HG03039 (cell line): Measurements from ENCODE around the gene TCHP.
"Not testable (repeated sequence)": the region's sequence is repeated elsewhere in the genome, so short reads cannot be mapped to it uniquely, and the experiment has no call there.

ENCODE experiments used
- ATAC-seq: cut with Tn5 transposase; IDR thresholded peaks from one replicate; pipeline ENCODE4 v1.9.1; 2021; ENCODE audit warnings: mild to moderate bottlenecking, moderate library complexity; ENCODE audit not compliant: unreplicated experiment

Gene TCHP

GRCh38 chr12:109905301-109905700, 5.2 kb downstream of the TCHP start:
- no peak for ATAC-seq

DNA sequence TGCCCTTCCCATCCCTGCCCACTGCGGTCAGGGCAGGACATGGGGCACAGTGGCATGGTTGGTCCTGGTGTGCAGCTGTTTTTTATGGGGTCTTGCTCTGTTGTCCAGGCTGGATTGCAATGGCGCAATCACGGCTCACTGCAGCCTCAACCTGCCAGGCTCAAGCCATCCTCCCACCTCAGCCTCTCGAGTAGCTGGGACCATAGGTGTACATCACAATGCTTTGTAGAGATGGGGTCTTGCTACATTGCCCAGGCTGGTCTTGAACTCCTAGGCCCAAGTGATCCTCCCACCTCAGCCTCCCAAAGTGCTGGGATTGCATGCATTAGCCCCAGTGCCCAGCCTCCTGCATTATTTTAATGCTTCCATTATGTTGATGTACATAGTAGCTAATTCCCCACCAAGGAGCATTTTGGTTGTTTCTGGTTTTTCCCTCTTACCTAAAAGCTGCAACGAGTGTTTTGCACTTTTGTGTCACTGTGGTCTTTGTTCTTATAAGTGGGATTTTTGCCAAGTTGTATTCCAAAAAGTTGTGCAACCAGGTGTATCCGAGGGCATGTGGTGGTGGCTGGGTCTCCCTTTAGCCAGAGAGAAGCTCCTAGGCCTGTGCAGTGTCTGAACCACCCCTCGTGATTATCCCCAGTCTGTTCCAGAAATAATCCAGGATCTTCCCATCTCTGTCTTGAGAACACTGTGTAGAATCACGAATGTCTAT, 10.3 kb downstream of the TCHP start:
- ATAC-seq: no peak

GRCh38 chr12:109910969-109911348, 10.9 kb downstream of the TCHP start:
- ATAC-seq: no peak

GRCh38 chr12:109912855-109913321, 12.8 kb downstream of the TCHP start:
- no peak for ATAC-seq

DNA sequence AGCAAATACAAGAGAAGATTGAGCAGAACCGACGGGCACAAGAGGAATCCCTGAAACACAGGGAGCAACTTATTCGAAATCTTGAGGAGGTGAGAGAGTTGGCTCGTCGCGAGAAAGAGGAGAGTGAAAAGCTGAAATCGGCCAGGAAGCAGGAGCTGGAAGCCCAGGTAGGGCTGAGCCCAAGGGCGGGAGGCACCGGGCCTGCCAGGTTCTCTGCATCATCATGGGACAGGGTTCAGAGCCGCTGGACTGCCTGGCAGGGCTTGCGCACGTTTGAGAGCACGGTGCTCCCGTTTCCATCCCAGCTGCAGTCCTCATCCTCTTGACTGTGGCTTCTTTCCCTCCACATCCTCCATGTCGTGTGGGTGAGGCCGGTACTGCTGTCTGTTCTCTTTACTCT, 14.4 kb downstream of the TCHP start:
- ATAC-seq: no peak

- no peak for ATAC-seq
Observed at GRCh38 chr12:109915171-109916040, 15.3 kb downstream of the TCHP start.

DNA sequence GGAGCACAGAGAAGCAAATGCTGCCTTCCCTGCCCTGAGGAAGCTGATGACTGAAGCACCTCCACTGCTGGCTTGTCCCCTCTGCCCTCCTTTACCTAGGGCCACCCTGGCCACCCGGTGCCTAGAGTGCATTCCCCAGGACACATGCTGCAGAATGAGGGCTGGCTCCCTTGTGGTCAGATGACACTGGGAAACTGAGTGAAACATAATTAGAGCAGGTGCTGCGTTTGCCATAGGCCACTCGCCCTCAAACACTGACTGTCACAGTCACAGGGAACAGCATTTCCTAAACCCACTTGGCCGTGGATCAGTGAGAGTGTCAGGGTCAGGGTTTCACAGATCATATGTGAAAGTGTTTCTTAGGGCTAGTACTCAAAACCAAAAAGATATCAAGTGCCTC, 16.0 kb downstream of the TCHP start:
- no peak for ATAC-seq

DNA sequence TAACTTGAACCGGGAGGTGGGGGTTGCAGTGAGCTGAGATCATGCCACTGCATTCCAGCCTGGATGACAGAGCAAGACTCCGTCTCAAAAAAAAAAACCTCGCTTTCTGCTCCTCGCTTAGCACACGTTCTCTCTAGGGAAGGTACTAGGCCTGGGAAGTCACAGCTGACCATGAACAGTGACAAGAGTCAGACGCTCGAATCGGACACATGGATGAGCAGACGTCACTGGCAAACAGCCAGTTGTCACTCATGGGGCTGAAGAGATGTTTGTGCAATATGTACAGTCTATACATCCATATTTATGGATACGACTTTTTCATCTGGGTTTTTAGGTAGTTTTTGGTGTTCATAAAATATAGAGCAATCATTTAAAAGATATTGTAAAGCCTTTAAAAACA, 19.4 kb downstream of the TCHP start:
- no peak for ATAC-seq

GRCh38 chr12:109920261-109920780, 20.2 kb downstream of the TCHP start:
- no peak for ATAC-seq

DNA sequence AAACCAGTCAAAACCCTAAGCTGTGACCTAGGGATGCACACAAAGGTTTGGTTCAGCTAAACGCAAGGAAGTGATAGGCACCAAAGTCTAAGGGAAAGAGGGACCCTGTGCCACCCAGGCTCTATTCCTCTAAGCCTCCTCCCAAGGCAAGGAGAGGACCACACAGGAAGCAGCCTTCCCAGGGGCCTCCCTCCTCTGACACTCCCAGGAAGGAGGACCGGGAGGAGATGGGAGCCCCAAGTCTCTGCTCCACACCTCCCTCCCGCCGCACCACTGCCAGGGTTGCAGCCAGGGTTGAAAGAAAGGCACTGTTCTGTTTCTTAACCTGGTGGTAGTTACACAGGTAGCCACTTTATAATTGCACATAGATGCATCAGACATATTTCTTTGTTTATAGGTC, 21.9 kb downstream of the TCHP start:
- ATAC-seq: no peak

DNA sequence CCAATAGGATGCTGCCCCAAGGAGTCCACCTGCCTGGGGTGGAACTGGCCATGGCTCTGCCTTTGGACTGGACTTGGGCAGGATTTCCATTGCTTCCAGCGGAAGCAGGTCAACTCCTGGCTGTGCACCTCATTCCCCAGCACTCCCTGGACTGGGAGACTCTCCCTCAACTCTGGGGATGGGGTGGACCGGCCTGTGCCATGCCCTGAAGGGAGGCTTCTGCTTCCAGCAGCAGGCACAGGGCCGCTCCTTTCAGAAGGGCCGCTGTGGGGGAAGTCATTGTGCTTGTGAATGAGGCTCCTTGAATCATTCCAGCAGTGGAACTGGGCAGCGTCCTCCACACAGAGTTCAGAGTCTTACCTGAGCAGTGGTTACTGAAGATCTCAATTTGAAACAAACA, 23.0 kb downstream of the TCHP start:
- ATAC-seq: no peak

GRCh38 chr12:109923481-109924245, 23.6 kb downstream of the TCHP start:
- ATAC-seq: no peak

DNA sequence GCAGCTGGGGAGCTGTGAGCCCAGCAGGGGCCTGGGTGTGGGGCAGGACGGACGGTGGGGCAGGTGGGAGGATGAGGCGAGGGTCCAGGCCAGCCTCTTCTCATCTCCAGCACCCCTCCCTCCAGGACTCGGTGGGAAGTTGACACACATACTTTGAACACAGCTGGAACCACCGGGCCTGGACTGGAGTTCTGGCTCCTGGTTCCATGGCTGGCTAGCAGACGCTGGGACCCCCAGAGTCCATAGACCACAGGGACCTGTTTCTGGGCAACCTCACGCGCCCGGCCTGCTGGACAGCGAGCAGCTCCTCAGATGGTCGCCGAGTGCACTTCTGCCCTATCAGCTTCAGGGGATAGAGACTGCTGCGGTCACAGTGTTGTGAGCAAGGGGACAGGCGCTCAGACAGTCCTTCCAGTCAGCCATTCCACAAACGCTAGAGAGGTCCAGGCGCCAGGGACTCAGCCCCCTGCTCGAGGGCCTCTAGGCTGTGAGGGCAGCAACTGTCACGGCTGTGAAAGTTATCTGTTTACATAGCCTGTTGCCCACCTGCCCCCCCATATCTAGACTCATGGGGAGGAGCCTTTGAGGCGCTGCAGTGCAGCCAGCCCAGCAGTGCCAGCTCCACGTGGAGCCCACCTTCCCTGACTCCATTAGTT, 25.2 kb downstream of the TCHP start:
- ATAC-seq: no peak

DNA sequence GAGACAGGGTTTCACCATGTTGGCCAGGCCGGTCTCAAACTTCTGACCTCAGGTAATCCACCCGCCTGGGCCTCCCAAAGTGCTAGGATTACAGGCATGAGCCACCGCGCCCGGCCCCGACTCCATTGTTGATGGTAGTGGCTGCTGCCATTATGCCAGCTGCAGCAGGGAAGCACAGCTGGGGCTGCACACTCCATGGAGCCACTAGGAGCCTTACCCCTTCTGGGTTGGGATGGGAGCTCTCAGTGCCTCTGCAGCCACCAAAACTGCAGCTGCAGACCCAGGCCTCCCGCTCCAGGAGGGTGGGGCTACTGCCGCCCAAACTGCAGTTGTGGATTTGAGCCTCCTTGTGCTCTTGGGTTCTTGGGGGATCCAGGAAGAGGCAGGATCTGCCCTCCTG, 25.9 kb downstream of the TCHP start:
- no peak for ATAC-seq

- ATAC-seq: no peak
Observed at GRCh38 chr12:109926488-109927210, 26.6 kb downstream of the TCHP start.

- ATAC-seq: no peak
Observed at GRCh38 chr12:109927622-109928021, 27.5 kb downstream of the TCHP start.

- no peak for ATAC-seq
Observed at GRCh38 chr12:109928058-109928656, 28.1 kb downstream of the TCHP start.

DNA sequence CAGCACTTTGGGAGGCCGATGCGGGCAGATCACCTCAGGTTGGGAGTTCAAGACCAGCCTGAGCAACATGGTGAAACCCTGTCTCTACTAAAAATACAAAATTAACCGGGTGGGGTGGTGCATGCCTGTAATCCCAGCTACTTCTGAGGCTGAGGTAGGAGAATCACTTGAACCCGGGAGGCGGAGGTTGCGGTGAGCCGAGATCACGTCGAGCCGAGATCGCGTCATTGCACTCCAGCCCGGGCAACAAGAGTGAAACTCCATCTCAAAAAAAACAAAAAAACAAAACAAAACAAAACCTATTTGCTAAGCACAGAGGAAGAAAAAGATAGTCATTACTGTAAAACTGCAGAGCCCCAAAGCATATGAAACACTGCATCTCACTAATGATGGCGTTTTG, 29.3 kb downstream of the TCHP start:
- not testable (repeated sequence) for ATAC-seq

DNA sequence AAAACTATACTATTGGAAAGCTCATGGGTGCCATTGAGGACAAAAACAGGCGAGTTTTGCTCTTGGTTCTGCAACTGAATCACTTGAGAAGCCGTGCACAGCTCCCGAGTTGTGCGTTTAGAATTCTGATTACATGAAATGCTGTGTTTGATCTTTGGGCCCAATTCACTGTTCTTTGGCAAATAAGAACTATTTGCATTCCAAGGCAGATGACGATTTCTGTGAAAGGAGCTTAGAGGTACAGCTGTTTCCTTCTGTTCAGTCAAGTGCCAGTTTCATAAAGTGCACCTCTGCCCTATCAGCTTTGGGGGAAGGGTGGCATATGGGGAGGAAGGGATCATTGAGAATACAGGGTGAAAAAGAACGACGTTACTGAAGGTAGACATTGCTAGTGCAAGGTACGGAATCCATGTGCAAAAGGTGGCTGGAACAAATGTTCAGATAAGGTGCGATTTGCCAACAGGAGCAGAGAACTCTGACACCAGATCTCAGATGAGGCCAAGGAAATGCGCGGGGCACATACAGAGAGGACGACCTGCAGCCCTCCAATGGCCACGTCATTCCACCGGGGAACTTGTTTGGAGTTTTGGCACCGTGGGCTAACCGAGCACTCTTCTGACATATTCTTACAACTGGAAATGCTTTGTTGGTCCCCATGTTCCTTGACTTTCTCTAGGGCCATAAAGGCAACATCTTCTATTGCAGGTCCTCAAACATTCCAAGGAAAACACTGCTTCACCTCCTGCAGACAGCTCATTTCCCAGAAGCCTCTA, 30.1 kb downstream of the TCHP start:
- no peak for ATAC-seq
